ENCODE measurements around the gene MKRN2. TPM values are rescaled to one million over a fixed set of nuclear protein-coding genes. Genes with fewer than 3 reads are reported as not detected.
"Not testable (repeated sequence)": the region's sequence is repeated elsewhere in the genome, so short reads cannot be mapped to it uniquely, and the experiment has no call there.

Gene MKRN2
- polyA plus RNA-seq, 2 of the 4 experiments (the other 2 are of a cell fraction), result 19.0 to 34.3 TPM

DNA sequence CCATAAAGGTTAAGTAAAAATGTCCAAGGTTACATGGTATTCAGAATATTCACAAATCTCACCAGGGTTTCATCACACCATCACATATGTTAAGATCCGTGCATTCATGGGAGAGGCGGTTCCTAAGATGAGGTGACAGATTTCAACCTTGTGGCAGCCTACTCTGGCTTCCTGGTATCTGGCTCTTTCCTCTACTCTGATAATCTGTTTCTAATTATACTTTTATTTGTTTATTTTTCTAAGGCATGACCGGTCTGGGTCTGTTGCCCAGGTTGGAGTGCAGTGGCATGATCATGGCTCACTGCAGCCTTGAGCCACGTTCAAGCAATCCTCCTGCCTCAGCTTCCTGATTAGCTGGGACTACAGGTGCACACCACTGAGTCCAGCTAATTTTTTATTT is 72.7 kb downstream of the MKRN2 start:
- POLR2A ChIA-PET, result no interaction called here
- no peak overlapping the region for H3K4me3 ChIP-seq
- 59% methylated on average over 4 of the region's 4 CpGs for WGBS (ENCODE audit: missing lambda C conversion rate)
- FAIRE-seq, result no peak
- DNase-seq (ENCODE audit: low read depth in 1 of 2, low spot score in 1 of 2), result no peak
- H3K4me2 ChIP-seq, result peak overlapping the region; percentile 11; the same call in 1 of the 3 replicates
- TF ChIP-seq HOXB5 (CRISPR knock-in tag; IDR thresholded peaks at IDR 0.05) (no peak), CBX2 (IDR thresholded peaks at IDR 0.05; ENCODE audit: borderline replicate concordance, low read depth) (no peak), POLR2AphosphoS2 (conservative IDR thresholded peaks at IDR 0.05; ENCODE audit: low read length) (no peak), EP300 (IDR thresholded peaks at IDR 0.05) (no peak), GATA3 (IDR thresholded peaks at IDR 0.05; ENCODE audit: borderline replicate concordance) (no peak), CBX8 (IDR thresholded peaks at IDR 0.05) (no peak), RCOR1 (IDR thresholded peaks at IDR 0.05; ENCODE audit: low read depth, low read length) (no peak)
- TF ChIP-seq, protein P1, sequence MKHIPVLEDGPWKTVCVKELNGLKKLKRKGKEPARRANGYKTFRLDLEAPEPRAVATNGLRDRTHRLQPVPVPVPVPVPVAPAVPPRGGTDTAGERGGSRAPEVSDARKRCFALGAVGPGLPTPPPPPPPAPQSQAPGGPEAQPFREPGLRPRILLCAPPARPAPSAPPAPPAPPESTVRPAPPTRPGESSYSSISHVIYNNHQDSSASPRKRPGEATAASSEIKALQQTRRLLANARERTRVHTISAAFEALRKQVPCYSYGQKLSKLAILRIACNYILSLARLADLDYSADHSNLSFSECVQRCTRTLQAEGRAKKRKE (CRISPR knock-in tag; IDR thresholded peaks at IDR 0.05; ENCODE audit: low read depth), result no peak
- TF ChIP-seq, protein P2, sequence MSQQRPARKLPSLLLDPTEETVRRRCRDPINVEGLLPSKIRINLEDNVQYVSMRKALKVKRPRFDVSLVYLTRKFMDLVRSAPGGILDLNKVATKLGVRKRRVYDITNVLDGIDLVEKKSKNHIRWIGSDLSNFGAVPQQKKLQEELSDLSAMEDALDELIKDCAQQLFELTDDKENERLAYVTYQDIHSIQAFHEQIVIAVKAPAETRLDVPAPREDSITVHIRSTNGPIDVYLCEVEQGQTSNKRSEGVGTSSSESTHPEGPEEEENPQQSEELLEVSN (IDR thresholded peaks at IDR 0.05; ENCODE audit: borderline replicate concordance, low read depth), result no peak
- TF ChIP-seq, protein P3, sequence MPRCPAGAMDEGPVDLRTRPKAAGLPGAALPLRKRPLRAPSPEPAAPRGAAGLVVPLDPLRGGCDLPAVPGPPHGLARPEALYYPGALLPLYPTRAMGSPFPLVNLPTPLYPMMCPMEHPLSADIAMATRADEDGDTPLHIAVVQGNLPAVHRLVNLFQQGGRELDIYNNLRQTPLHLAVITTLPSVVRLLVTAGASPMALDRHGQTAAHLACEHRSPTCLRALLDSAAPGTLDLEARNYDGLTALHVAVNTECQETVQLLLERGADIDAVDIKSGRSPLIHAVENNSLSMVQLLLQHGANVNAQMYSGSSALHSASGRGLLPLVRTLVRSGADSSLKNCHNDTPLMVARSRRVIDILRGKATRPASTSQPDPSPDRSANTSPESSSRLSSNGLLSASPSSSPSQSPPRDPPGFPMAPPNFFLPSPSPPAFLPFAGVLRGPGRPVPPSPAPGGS (IDR thresholded peaks at IDR 0.05), result no peak
- peaks cover 7% of the 10 kb centered on the region for H3K4me1 ChIP-seq
- H3K9me3 ChIP-seq, result no peaks in the 10 kb centered on the region
- no peak overlapping the region for H3K27ac ChIP-seq
- peak in 1 of 2 experiments; percentile 27; a peak in 1 of 6 replicates for ATAC-seq
- CTCF ChIA-PET, result no interaction called here

DNA sequence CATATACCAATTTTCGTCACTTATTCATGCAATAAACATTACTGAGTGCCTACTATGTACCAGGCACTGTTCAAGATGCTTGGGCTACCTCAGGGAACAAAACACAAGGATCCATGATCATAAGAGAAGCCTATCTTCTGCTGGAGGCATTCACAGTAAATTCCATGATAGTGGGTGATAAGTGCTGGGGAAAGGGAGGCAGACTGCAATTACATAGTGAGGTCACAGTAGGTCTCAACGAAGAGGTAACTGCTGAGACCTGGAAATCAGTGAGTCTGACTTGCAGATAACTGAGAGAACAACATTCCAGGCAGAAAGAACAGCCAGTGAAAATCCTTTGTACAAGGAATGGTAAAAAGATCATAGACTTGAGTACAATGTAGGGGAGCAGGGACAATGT is 73.4 kb downstream of the MKRN2 start:
- POLR2A ChIA-PET, result no interaction called here
- Histone ChIP-seq H3K4me1 (peaks cover 7% of the 10 kb centered on the region), H3K27ac (no peak overlapping the region), H3K4me3 (no peak overlapping the region), H3K9me3 (no peaks in the 10 kb centered on the region), H3K4me2 (no peak overlapping the region)
- CTCF ChIA-PET, result no interaction called here
- ATAC-seq (no peak), FAIRE-seq (no peak), DNase-seq (ENCODE audit: low read depth in 1 of 2, low spot score in 1 of 2) (no peak)
- WGBS (ENCODE audit: missing lambda C conversion rate), result 69% methylated on average over 2 of the region's 2 CpGs
- TF ChIP-seq PHF8 (IDR thresholded peaks at IDR 0.05; ENCODE audit: borderline replicate concordance, low read depth), result no peak
- TF ChIP-seq CEBPB (IDR thresholded peaks at IDR 0.05), result no peak
- no peak for TF ChIP-seq EHF (CRISPR knock-in tag; IDR thresholded peaks at IDR 0.05)
- TF ChIP-seq NPAS2 (CRISPR knock-in tag; IDR thresholded peaks at IDR 0.05; ENCODE audit: borderline replicate concordance), result no peak
- no peak for TF ChIP-seq HDAC2 (IDR thresholded peaks at IDR 0.05)
- TF ChIP-seq RARB (CRISPR knock-in tag; IDR thresholded peaks at IDR 0.05), result no peak
- TF ChIP-seq, protein P4, sequence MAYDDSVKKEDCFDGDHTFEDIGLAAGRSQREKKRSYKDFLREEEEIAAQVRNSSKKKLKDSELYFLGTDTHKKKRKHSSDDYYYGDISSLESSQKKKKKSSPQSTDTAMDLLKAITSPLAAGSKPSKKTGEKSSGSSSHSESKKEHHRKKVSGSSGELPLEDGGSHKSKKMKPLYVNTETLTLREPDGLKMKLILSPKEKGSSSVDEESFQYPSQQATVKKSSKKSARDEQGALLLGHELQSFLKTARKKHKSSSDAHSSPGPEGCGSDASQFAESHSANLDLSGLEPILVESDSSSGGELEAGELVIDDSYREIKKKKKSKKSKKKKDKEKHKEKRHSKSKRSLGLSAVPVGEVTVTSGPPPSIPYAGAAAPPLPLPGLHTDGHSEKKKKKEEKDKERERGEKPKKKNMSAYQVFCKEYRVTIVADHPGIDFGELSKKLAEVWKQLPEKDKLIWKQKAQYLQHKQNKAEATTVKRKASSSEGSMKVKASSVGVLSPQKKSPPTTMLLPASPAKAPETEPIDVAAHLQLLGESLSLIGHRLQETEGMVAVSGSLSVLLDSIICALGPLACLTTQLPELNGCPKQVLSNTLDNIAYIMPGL (CRISPR knock-in tag; IDR thresholded peaks at IDR 0.05; ENCODE audit: borderline replicate concordance), result no peak
- TF ChIP-seq, protein P3 (IDR thresholded peaks at IDR 0.05), result no peak
- TF ChIP-seq CBX8 (IDR thresholded peaks at IDR 0.05), result no peak
- TF ChIP-seq CHD4 (IDR thresholded peaks at IDR 0.05; ENCODE audit: borderline replicate concordance), result no peak
- no peak for TF ChIP-seq SMC3 (IDR thresholded peaks at IDR 0.05)
- TF ChIP-seq MAZ (IDR thresholded peaks at IDR 0.05; ENCODE audit: borderline replicate concordance, low read depth, low read length), result no peak
- no peak for TF ChIP-seq RCOR1 (IDR thresholded peaks at IDR 0.05; ENCODE audit: low read depth, low read length)

DNA sequence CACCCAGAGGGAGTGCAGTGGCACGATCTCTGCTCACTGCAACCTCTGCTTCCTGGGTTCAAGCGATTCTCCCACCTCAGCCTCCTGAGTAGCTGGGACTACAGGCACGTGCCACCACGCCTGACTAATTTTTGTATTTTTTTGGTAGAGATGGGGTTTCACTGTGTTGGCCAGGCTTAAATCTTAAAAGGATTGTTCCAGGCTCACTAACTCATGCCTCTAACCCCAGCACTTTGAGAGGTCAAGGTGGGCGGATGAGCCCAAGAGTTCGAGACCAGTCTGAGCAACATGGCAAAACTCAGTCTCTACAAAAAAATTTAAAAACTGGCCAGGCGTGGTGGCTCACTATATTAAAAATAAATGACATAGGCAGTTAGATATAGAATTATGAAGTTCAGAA is 74.0 kb downstream of the MKRN2 start:
- WGBS (ENCODE audit: missing lambda C conversion rate), result 94% methylated on average over 7 of the region's 7 CpGs
- DNase-seq (ENCODE audit: low read depth in 1 of 2, low spot score in 1 of 2); POLR2A ChIA-PET; H3K27ac ChIP-seq; H3K9me3 ChIP-seq; ATAC-seq; H3K4me3 ChIP-seq; CTCF ChIA-PET; H3K4me2 ChIP-seq; H3K4me1 ChIP-seq; FAIRE-seq: not testable (repeated sequence)

Measured in A549 (cell line).